Inflammatory macrophage treated with lipopolysaccharide for 4 hours (primary cell): Measurements from ENCODE around the gene SLC2A6.

Source experiments
- DNase-seq: peaks from one replicate; pipeline ENCODE4 v3.0.0-alpha.2; 2020

The SLC2A6 gene

DNA sequence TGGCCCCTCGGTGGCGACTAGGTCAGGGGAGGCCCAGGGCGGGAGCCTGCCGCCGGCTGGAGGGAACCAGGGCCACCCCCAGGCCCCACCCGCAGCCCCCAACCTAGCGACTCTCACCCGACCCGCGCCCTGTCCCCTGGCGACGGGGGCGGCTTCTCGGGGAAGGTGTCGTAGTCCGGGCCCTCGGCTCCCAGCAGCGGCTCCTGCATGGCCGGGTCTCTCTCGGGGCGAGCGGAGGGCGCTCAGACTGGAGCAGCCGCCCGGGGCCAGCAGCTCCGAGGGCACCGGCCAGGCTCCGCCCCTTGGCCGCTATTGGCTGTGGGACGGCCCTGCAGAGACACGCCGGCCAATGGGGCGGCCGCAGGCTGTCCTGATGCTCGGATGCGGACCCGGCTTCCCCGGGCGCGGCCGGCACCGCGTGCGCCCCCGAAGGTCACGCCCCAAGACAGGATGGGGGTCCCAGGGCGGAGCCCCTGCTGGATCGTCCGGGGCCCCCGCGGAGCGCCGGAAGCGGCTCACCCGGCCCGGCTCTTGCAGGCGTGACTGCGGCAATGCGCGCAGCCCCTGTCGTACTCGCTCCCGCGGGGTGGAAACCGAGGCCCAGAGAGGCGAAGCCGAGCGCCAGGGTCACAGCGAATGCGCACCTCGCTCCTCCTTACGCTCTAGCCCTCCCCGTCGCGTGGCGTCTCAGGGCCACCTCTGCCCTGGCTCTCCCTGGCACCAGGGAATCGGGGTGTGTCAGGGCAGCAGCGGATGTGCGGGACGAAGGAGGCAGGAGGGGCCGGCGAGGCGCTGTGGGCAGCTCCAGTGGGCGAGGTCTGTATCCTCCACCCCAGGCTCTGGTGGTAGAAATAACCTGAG is at the start of gene SLC2A6:
TSS of gene SLC2A6 (minus strand) at position 249 of the 861 bp plus-strand sequence. CDS start at position 209, 40 bp downstream.
- peak; percentile 92 for DNase-seq

- no peak for DNase-seq
Measured at GRCh38 chr9:133528001-133528875, 49.3 kb upstream of the SLC2A6 start.

GRCh38 chr9:133527444-133527920 is 48.6 kb upstream of the SLC2A6 start:
- no peak for DNase-seq

GRCh38 chr9:133526721-133527321 is 47.9 kb upstream of the SLC2A6 start:
- no peak for DNase-seq

DNA sequence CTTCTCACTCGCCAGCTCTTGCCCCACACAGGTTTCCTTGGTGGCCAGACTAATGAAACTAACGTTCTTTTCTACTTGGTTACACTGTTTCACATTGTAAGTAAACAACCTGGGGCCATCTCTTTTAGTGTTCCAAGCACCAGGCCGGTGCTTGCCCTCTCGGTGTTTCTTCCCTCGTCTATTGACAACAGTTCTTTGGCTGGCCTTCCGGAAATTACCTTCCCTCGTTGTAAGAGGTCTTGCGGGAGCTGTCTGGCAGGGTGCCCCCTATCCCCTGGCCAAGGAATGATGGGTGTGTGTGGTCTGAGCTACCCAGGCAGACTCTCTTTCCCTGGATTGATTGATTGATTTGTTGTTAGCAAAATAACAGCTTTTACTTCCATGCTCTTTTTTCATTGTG is 46.8 kb upstream of the SLC2A6 start:
- no peak for DNase-seq

DNA sequence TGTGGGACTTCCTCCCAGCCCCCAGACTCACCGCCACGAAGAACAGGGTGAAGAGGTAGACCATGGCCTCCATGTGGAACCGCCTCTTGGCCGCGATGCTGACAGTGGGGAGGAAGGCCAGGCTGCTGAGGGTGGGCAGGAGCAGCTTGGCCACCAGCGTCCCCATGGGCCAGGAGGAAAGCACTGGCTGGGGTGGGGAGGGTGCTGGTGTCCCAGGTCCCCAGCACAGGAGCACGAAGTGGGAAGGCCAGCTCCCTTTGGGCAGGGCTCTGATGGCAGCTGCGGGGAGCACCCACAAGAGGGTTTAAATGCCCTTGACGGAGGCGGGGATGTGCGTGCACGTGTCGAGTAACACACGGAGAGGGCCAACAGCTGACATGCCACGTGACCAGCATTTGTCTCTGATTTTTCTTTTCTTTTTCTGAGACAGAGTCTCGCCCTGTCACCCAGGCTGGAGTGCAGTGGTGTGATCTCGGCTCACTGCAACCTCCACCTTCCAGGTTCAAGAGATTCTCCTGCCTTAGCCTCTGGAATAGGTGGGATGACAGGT is 45.9 kb upstream of the SLC2A6 start, which contains the start of gene MYMK:
TSS of gene MYMK (minus strand) at position 281 of the 550 bp plus-strand sequence. CDS start at position 166, 115 bp downstream.
- DNase-seq = no peak

- no peak for DNase-seq
Measured at GRCh38 chr9:133524146-133524545, 45.2 kb upstream of the SLC2A6 start.

DNA sequence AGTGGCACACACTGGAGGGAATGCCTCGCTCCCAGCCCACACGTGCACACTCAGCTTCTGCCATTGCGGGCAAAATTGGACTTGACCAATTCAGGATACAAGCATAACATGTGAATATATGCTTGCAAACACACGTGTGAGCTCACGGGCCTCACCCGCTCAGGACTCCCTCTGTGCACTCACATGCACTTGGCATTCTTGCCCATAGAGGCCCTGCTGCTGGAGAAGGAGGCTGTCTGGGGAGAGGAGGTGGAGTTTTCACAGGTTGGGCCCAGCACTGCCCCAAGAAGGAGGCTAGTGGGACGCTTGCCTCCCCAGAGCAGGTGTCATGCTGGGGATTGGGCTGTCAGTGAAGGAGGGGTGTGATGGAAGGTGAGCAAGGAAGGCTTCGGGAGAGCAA is 44.2 kb upstream of the SLC2A6 start:
- DNase-seq = no peak

DNA sequence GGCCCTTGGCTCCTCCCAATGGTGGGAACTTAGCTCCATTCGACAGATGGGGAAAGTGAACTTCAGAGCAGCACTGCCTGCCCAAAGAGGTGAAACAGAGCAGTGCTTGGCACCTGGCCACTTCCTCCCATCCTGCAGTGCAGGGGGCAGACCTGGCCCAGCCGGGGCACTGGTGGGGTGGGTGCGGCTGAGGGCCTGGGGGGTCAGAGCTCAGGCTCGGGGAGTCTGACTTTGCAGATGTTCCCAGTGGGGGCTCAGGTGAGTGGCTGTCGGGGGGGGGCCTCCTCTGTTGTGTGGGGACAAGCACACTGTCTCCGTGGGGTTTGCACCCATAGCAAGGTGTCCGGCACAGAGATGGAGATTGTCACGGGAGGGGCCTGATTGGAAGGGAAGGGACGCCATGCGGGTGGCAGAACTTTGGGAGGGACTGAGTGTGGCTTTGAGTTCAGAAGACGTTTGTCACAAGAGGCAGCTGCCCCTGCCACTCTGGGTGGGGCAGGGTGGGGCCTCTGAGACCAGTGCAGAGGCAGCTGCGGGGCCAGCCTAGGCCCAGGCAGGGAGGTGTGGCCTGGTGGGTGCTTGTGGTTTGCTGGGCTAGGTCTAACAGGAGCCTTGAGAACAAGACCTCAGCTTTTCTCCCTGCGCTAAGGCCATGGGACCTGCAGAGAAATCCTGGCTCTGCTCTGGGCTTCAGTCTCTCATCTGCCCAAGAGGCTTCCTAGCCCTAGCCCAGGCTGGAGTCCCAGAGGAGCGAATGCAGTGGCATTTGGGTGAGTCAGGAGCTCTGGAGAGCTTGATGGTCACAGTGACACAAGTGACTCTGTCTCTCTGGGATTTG is 43.4 kb upstream of the SLC2A6 start:
- DNase-seq = no peak

- DNase-seq = no peak
Measured at GRCh38 chr9:133521122-133522072, 42.5 kb upstream of the SLC2A6 start.

GRCh38 chr9:133520121-133520835 is 41.4 kb upstream of the SLC2A6 start:
- DNase-seq = no peak

GRCh38 chr9:133519693-133520092 is 40.8 kb upstream of the SLC2A6 start:
- no peak for DNase-seq

DNA sequence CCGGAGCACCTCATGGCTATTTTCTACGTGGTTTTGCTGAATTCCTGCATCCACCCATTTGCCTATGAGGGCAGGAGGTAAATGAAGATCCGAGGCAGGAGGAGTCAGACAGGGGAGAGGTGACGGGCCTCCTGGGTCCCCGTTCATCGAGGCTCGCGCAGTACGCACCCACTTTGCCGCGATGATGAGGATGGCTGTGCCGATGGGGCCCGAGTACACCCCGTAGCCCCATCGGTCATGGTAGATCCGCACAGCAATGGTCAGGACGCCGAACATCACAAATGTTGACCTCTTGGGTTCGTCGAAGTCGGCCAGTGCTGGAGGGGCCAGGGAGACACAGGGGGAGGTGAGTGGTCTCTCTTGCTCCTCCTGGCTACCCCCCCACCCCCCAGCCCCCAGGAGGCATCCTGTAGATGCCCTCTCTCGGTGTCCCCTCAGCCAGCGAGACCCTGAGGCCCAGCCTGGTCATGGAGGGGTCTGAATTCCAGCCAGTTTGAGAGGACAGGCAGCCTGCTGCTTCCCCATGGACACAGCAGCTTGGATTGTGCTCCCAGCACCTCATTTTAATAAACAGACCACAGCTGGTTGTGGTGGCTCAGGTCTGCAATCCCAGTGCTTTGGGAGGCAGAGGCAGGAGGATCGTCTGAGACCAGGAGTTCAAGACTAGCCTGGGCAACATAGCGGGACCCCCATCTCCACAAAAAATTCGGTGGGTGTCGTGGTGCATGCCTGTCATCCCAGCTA is 40.0 kb upstream of the SLC2A6 start:
- no peak for DNase-seq

DNA sequence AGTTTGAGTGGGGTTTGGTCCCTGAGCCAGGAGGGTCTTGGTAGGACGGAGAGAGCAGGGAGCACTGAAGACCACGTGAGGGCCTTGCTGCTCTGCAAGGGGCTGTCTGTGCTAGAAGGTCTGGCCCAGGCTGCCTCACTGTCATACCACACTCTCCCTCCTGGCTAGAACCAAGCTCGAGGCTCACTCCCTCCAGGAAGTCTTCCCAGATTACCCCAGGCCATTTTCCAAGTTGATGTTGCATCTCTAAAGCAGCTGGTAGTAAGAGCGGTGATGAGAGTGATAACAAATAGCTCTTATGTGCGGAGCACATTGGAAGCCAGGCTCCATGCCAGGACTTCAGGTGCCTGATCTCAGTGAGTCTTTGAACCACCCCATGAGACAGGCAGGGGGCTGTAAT is 39.3 kb upstream of the SLC2A6 start:
- no peak for DNase-seq

- no peak for DNase-seq
Measured at GRCh38 chr9:133517711-133518110, 38.8 kb upstream of the SLC2A6 start.

- no peak for DNase-seq
Measured at GRCh38 chr9:133516961-133517350, 38.1 kb upstream of the SLC2A6 start.

DNA sequence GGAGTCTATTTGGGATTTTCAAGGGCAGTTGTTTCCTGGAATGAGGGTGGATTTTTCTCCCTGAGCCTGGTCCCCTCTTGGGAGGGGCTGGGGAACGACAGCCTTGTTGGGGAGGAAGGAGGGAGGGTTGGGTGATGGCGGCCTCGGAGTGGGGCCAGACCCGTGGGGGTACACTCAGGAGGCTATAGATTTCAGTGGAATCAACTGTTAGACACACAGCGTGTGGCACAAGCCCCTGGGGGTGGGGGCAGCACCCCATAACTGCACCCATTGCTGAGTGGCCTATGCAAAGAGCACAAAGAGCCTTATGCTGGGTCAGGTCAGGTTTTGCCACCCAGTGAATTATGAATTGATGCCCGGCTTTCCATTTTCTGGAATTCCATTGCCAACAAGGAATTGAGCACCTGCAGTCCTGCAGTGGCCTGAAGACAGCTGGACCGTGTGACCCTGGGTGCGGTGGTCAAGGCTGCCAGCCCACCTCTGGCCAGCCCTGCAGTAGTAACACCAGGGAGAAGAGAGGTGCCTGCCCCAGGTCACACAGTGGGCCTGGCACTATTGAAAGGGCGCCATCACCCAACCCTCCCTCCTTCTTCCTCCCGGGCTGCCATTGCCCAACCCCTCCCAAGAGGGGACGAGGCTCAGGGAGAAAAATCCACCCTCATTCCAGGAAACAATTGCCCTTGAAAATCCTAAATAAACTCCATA is 37.5 kb upstream of the SLC2A6 start:
- DNase-seq = no peak

- DNase-seq = no peak
Measured at GRCh38 chr9:133515615-133516255, 36.8 kb upstream of the SLC2A6 start.
